ENCODE results near the gene TMEM109.

TMEM109 gene

GRCh38 chr11:60924906-60925853 is 11.2 kb downstream of the TMEM109 start:
- Histone ChIP-seq H3K4me3 (peak overlapping the region; percentile 82), H3K9me3 (no peaks in the 10 kb centered on the region), H4K20me1 (peaks cover 75% of the 10 kb centered on the region), H3K36me3 (peaks cover 59% of the 10 kb centered on the region), H3K4me1 (peaks cover 58% of the 10 kb centered on the region), H3K27ac (peak overlapping the region; percentile 69), H3K9ac (peak overlapping the region; percentile 79), H3K27me3 (peaks cover 44% of the 10 kb centered on the region), H3K4me2 (peak overlapping the region; percentile 94)
- TF ChIP-seq Cebpa-rat (IDR thresholded peaks at IDR 0.05) = no peak

DNA sequence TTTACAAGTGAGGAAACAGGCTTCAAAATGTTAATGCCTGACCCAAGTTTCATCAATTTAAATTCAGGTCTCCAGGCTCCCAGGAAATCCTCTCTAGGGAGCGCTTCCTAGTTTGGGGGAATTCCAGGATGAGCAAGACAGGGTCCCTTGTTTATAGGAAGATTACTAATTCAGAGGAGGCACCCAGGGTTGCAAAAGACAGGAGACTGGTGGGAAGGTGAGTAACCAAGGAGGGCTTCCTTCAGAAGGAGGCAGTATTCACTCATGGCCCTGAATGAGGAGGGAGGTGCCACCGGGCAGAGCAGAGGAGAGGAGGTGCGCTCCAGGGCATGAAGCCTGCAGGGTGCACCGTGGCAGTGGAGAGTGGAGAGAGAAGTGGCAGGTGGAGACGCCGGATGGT is 11.9 kb downstream of the TMEM109 start:
- Histone ChIP-seq H3K9me3 (no peaks in the 10 kb centered on the region), H3K4me3 (no peak overlapping the region; the same call in 1 of the 2 replicates), H3K4me1 (peaks cover 58% of the 10 kb centered on the region), H3K27me3 (peaks cover 44% of the 10 kb centered on the region), H3K36me3 (peaks cover 59% of the 10 kb centered on the region), H3K9ac (no peak overlapping the region), H3K4me2 (peak overlapping the region; percentile 94), H3K27ac (no peak overlapping the region), H4K20me1 (peaks cover 69% of the 10 kb centered on the region)
- TF ChIP-seq Cebpa-rat (IDR thresholded peaks at IDR 0.05) = no peak

DNA sequence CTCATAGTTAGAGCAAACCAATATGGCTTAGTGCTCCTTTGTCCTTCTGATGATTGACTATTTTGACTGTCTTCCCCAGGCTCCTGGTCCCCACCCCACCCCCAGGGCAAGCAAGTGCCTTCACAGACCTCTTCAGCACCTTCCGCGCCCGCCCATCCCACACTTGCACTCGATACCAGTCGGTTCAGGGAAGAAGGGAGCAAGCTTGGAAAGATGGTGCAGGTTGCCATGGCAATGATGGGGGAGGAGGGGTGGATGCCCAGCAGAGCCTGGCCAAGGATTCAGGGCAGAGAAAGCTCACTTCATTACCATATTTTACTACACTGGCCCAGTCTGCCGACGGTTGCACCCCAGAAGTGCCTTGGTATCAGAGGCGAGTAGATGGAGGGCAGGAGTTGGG is 12.5 kb downstream of the TMEM109 start:
- TF ChIP-seq Cebpa-rat (IDR thresholded peaks at IDR 0.05) = no peak
- Histone ChIP-seq H4K20me1 (peaks cover 62% of the 10 kb centered on the region), H3K4me3 (no peak overlapping the region), H3K4me1 (peaks cover 62% of the 10 kb centered on the region), H3K27ac (no peak overlapping the region), H3K36me3 (peaks cover 59% of the 10 kb centered on the region), H3K9ac (no peak overlapping the region), H3K27me3 (peaks cover 44% of the 10 kb centered on the region), H3K4me2 (no peak overlapping the region), H3K9me3 (no peaks in the 10 kb centered on the region)

- peaks cover 41% of the 10 kb centered on the region for H3K27me3 ChIP-seq
- peak overlapping the region; percentile 51 for H3K4me2 ChIP-seq
- no peak overlapping the region for H3K27ac ChIP-seq
- H3K36me3 ChIP-seq = peaks cover 57% of the 10 kb centered on the region
- H3K4me3 ChIP-seq = no peak overlapping the region
- H4K20me1 ChIP-seq = peaks cover 56% of the 10 kb centered on the region
- H3K9ac ChIP-seq = no peak overlapping the region
- H3K4me1 ChIP-seq = peaks cover 63% of the 10 kb centered on the region
- H3K9me3 ChIP-seq = no peaks in the 10 kb centered on the region
- no peak for TF ChIP-seq Cebpa-rat (IDR thresholded peaks at IDR 0.05)
Observed at GRCh38 chr11:60927061-60927592, 13.2 kb downstream of the TMEM109 start.

DNA sequence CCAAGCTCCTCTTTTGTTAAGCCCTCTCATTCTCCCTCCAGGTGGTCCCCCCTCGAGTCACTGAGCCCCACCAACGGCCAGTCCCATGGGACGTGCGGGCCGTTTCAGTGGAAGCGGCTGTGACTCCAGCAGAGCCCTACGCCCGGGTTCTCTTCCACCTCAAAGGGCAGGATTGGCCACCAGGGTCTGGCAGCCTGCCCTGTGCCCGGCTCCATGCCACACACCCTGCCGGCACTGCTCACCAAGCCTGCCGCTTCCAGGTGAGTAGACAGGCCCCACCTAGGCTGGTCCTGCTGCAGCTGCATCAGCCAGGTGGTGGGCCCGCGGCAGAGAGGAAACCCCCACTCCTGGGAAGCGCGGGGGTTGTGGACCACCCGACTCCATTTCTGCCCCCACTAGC is 13.6 kb downstream of the TMEM109 start:
- H4K20me1 ChIP-seq = peaks cover 51% of the 10 kb centered on the region

GRCh38 chr11:60928563-60929001 is 14.6 kb downstream of the TMEM109 start:
- peaks cover 55% of the 10 kb centered on the region for H3K4me1 ChIP-seq
- no peak overlapping the region for H3K4me2 ChIP-seq
- H4K20me1 ChIP-seq = peaks cover 41% of the 10 kb centered on the region
- no peaks in the 10 kb centered on the region for H3K9me3 ChIP-seq
- H3K27me3 ChIP-seq = peaks cover 26% of the 10 kb centered on the region
- peaks cover 55% of the 10 kb centered on the region for H3K36me3 ChIP-seq
- no peak overlapping the region for H3K4me3 ChIP-seq
- no peak overlapping the region for H3K9ac ChIP-seq
- no peak overlapping the region for H3K27ac ChIP-seq
- TF ChIP-seq Cebpa-rat (IDR thresholded peaks at IDR 0.05) = no peak

More for the DNA sequence above, 13.6 kb downstream of the TMEM109 start:
- Histone ChIP-seq H3K36me3 (peaks cover 55% of the 10 kb centered on the region), H3K4me3 (no peak overlapping the region), H3K4me1 (peaks cover 63% of the 10 kb centered on the region), H3K9me3 (no peaks in the 10 kb centered on the region), H3K9ac (no peak overlapping the region), H3K27me3 (peaks cover 36% of the 10 kb centered on the region), H3K4me2 (peak overlapping the region; percentile 51), H3K27ac (no peak overlapping the region)
- no peak for TF ChIP-seq Cebpa-rat (IDR thresholded peaks at IDR 0.05)

DNA sequence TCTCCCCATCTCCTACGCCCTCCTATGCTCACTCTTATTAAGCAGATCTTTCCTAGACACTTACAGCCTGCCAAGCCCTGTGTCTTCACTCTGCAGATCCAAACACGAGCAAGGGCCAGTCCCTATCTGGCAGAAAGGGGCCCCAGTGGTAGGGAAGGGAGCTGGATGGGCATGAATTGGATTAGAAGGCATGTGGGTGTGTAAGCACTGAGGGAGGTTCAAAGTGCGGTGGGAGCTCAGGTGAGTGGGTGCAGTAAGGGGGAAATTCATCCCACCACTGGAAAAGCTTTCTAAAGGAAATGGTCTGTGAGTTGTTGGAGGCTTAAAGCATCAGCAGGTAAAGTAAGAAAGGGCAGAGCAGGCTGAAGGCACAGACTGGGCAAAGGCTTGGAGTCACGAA is 15.8 kb downstream of the TMEM109 start:
- peaks cover 30% of the 10 kb centered on the region for H4K20me1 ChIP-seq

GRCh38 chr11:60930394-60930793 is 16.4 kb downstream of the TMEM109 start:
- H3K27me3 ChIP-seq = peaks cover 8% of the 10 kb centered on the region
- H3K4me2 ChIP-seq = no peak overlapping the region
- no peaks in the 10 kb centered on the region for H3K9me3 ChIP-seq
- no peak overlapping the region for H3K4me3 ChIP-seq
- H3K36me3 ChIP-seq = peaks cover 68% of the 10 kb centered on the region
- H4K20me1 ChIP-seq = peaks cover 23% of the 10 kb centered on the region
- H3K9ac ChIP-seq = no peak overlapping the region
- H3K4me1 ChIP-seq = peaks cover 37% of the 10 kb centered on the region
- TF ChIP-seq Cebpa-rat (IDR thresholded peaks at IDR 0.05) = no peak
- no peak overlapping the region for H3K27ac ChIP-seq

More for the DNA sequence above, 15.8 kb downstream of the TMEM109 start:
- Histone ChIP-seq H3K27me3 (peaks cover 14% of the 10 kb centered on the region), H3K4me3 (no peak overlapping the region), H3K9me3 (no peaks in the 10 kb centered on the region), H3K4me2 (no peak overlapping the region), H3K27ac (no peak overlapping the region), H3K4me1 (peaks cover 44% of the 10 kb centered on the region), H3K36me3 (peaks cover 61% of the 10 kb centered on the region), H3K9ac (no peak overlapping the region)
- TF ChIP-seq Cebpa-rat (IDR thresholded peaks at IDR 0.05) = no peak

GRCh38 chr11:60931917-60932316 is 18.0 kb downstream of the TMEM109 start:
- H3K27me3 ChIP-seq = no peaks in the 10 kb centered on the region
- peak overlapping the region; percentile 56 for H3K4me2 ChIP-seq
- no peaks in the 10 kb centered on the region for H3K9me3 ChIP-seq
- H3K4me1 ChIP-seq = peaks cover 30% of the 10 kb centered on the region
- H4K20me1 ChIP-seq = peaks cover 8% of the 10 kb centered on the region
- peaks cover 82% of the 10 kb centered on the region for H3K36me3 ChIP-seq
- H3K9ac ChIP-seq = no peak overlapping the region
- no peak overlapping the region for H3K4me3 ChIP-seq
- no peak for TF ChIP-seq Cebpa-rat (IDR thresholded peaks at IDR 0.05)
- no peak overlapping the region for H3K27ac ChIP-seq
